ENCODE results near the gene MBD1. TPM values are rescaled to one million over a fixed set of nuclear protein-coding genes. Genes with fewer than 3 reads are reported as not detected.
"Not testable (repeated sequence)": the region's sequence is repeated elsewhere in the genome, so short reads cannot be mapped to it uniquely, and the experiment has no call there.

Gene MBD1
- total RNA-seq, 1 donor from 2014 or later: 87.2 TPM

DNA sequence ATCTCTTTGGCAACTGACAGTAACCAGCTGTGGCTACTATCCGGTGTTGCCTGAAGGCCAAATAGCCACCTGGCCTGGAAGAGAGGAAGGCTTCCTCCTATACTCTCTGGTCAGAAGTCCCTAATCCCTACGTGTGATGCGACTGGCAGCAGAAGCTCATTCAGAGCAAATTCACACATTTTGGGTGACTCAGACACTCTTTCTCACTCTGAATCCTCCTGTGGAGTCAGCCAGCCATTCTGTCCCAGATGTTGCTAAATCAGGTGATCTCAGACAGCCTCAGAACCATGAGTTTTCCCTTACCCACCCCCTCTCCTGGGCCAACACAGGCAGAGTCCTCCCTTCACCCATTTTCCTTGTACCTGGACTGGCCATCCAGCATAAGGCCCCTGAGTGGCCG lies 49.7 kb downstream of the MBD1 start:
- no peaks in the 10 kb centered on the region for H3K36me3 Mint-ChIP-seq
- no peak for DNase-seq (ENCODE audit: low spot score in 2 of 2, unreplicated experiment in 2 of 2)
- peaks cover 6% of the 10 kb centered on the region for H3K9me3 Mint-ChIP-seq
- no peaks in the 10 kb centered on the region for H3K27me3 Mint-ChIP-seq (ENCODE audit: low read depth)
- peaks cover 11% of the 10 kb centered on the region for H3K4me1 Mint-ChIP-seq
- no peak for TF ChIP-seq CTCF (IDR thresholded peaks at IDR 0.05; ENCODE audit: unreplicated experiment)
- H3K27ac Mint-ChIP-seq: no peak overlapping the region
- no peak overlapping the region for H3K4me3 Mint-ChIP-seq

- not testable (repeated sequence) for H3K27ac Mint-ChIP-seq; H3K4me3 Mint-ChIP-seq; DNase-seq (ENCODE audit: low spot score in 2 of 2, unreplicated experiment in 2 of 2); H3K4me1 Mint-ChIP-seq; H3K36me3 Mint-ChIP-seq
- Mint-ChIP-seq H3K9me3 (peaks cover 44% of the 10 kb centered on the region), H3K27me3 (ENCODE audit: low read depth) (peaks cover 29% of the 10 kb centered on the region)
Measured at GRCh38 chr18:50220249-50220648, 61.1 kb downstream of the MBD1 start.

Other genes starting within 250 kb of the MBD1 start
- 15.1 to 15.6 TPM (median 15.1 TPM) in 3 replicates for gene MYO5B, start 86.4 kb downstream of the MBD1 start, total RNA-seq
- 0.44 to 0.70 TPM (median 0.65 TPM) in 3 replicates for gene CFAP53, start 15.0 kb downstream of the MBD1 start, total RNA-seq
- 77.3 to 81.3 TPM (median 80.2 TPM) in 3 replicates for gene CXXC1, start 6.2 kb upstream of the MBD1 start, total RNA-seq
- gene SKA1, start 93.5 kb upstream of the MBD1 start, total RNA-seq: 5.0 to 5.9 TPM (median 5.5 TPM) in 3 replicates

Data from mesothelial cell of epicardium (in vitro differentiated cells).